GM12892 (cell line): ENCODE data around the gene IQCB1.

Experiments
- POLR2A ChIP-seq: IDR thresholded peaks from 2 replicates; pipeline ENCODE4 v1.6.1; 2011; ENCODE audit warnings: low read depth, low read length, control low read depth
- POLR2AphosphoS5 ChIP-seq: IDR thresholded peaks from 2 replicates; pipeline ENCODE4 v1.6.1; 2011; ENCODE audit warnings: low read depth, low read length, control low read depth
- TAF1 ChIP-seq: IDR thresholded peaks from 2 replicates; pipeline ENCODE4 v1.6.1; 2011; ENCODE audit warnings: low read depth, mild to moderate bottlenecking, control low read depth, low read length, borderline replicate concordance

- TF ChIP-seq POLR2AphosphoS5: no peak
- TF ChIP-seq POLR2A: no peak
- no peak for TF ChIP-seq TAF1
Measured at GRCh38 chr3:121736112-121736511, 98.7 kb downstream of the IQCB1 start.
